Astrocyte (in vitro differentiated cells and primary cell): ENCODE results near the gene MSLN.

Source experiments
- EZH2 ChIP-seq: IDR thresholded peaks from 2 replicates; pipeline ENCODE4 v1.6.1; 2012; ENCODE audit warnings: mild to moderate bottlenecking, low read length, inconsistent platforms; ENCODE audit not compliant: insufficient read depth
- TF ChIP-seq, protein P1 (sequence below): IDR thresholded peaks from 2 replicates; pipeline ENCODE4 v1.5.1; 2011; ENCODE audit warnings: low read depth, mild to moderate bottlenecking, inconsistent platforms, low read length, moderate library complexity; ENCODE audit not compliant: insufficient read depth

DNA sequence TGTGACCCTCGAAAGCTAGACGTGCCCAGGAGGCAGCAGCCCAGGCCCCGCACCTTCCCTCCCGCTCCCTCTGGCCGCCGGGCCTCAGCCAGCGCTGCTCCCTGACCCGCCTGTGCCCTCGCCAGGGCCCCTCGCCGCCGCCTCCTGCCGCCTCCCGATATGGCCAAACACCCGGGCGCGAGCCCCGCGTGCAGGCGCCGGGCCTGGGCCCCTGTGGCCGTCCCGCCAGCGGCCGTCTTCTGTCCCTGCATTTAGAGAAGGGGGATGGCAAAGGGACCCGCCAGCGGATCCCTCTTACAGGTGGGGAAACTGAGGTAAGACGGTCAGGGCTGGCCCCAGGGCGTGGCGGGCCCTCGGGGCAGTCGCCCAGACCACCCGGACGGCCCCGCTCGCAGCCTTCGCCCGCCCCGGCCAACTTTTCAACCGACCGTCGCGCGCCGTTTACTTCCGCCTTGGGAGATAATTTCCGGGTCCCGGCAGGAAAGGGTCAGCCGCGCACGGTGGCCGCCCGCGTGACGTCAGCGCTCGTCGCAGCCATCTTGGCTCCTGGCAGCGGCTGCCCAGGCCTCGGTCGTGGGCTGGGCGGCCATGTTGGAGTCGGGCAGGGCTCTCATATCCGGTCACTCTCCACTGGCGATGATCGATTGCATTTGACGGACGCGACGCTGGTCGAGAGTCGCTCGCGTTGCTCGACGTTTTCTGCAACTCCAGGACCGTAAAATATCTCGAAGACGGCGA is 47.0 kb downstream of the MSLN start:
- TF ChIP-seq, protein P1, sequence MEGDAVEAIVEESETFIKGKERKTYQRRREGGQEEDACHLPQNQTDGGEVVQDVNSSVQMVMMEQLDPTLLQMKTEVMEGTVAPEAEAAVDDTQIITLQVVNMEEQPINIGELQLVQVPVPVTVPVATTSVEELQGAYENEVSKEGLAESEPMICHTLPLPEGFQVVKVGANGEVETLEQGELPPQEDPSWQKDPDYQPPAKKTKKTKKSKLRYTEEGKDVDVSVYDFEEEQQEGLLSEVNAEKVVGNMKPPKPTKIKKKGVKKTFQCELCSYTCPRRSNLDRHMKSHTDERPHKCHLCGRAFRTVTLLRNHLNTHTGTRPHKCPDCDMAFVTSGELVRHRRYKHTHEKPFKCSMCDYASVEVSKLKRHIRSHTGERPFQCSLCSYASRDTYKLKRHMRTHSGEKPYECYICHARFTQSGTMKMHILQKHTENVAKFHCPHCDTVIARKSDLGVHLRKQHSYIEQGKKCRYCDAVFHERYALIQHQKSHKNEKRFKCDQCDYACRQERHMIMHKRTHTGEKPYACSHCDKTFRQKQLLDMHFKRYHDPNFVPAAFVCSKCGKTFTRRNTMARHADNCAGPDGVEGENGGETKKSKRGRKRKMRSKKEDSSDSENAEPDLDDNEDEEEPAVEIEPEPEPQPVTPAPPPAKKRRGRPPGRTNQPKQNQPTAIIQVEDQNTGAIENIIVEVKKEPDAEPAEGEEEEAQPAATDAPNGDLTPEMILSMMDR: no peak
- TF ChIP-seq EZH2: no peak
